K562 (cell line): ENCODE results near the gene CAPZA1. TPM values are rescaled to one million over a fixed set of nuclear protein-coding genes. Genes with fewer than 3 reads are reported as not detected.
A peak's percentile ranks its signal among the peaks of the same experiment; 100 is the strongest.

Experiments used
- ATF7 ChIP-seq: fragments of 450-650 bp; IDR thresholded peaks from 2 replicates; pipeline ENCODE4 v1.7.1; 2014; ENCODE audit warnings: mild to moderate bottlenecking, moderate library complexity
- CEBPZ ChIP-seq: fragments of 150-350 bp; IDR thresholded peaks from 2 replicates; pipeline ENCODE4 v1.6.1; 2014; ENCODE audit warnings: low read depth, mild to moderate bottlenecking, low read length, borderline replicate concordance
- CREM ChIP-seq: IDR thresholded peaks from 2 replicates; pipeline ENCODE4 v1.6.1; 2014; ENCODE audit warnings: antibody characterized with exemption, low read depth
- FOXK2 ChIP-seq, 2 experiments: fragments of 450-650 bp; IDR thresholded peaks in 1 of 2; conservative IDR thresholded peaks in 1 of 2; 2 replicates each; pipeline ENCODE4 v1.6.1; 2016; ENCODE audit warnings: low read depth in 2 of 2, mild to moderate bottlenecking in 1 of 2
- GATAD2A ChIP-seq: fragments of 450-650 bp; IDR thresholded peaks from 2 replicates; pipeline ENCODE4 v1.6.1; 2017
- IRF2 ChIP-seq: sonication (generic); formaldehyde crosslinking; IDR thresholded peaks from 2 replicates; pipeline ENCODE4 v1.8.1; 2022; ENCODE audit warnings: mild to moderate bottlenecking, missing genetic modification reagents
- MCM5 ChIP-seq: fragments of 450-650 bp; IDR thresholded peaks from 2 replicates; pipeline ENCODE4 v1.6.1; 2016; ENCODE audit warnings: low read depth
- NR4A1 ChIP-seq, 2 experiments: fragments of 250-450 bp in 1 of 2; fragments of 450-650 bp in 1 of 2; sonication (Bioruptor Pico) in 1 of 2; IDR thresholded peaks; 2 replicates each; pipeline versions ENCODE4 v1.4.0 to v1.6.1; 2016 to 2020; ENCODE audit warnings: mild to moderate bottlenecking in 2 of 2, missing compliant biosample characterization in 1 of 2, missing genetic modification characterization in 1 of 2, moderate library complexity in 1 of 2
- POLR2G ChIP-seq: fragments of 200-400 bp; formaldehyde crosslinking; IDR thresholded peaks from 2 replicates; pipeline ENCODE4 v1.6.1; 2017; ENCODE audit warnings: low read depth, mild to moderate bottlenecking, antibody characterized with exemption, low read length, moderate library complexity
- RBBP5 ChIP-seq: fragments of 200-600 bp; sonication (generic); IDR thresholded peaks from 2 replicates; pipeline ENCODE4 v1.6.1; 2012; ENCODE audit warnings: borderline replicate concordance, mild to moderate bottlenecking, low read length, control low read depth, inconsistent platforms; ENCODE audit not compliant: insufficient read depth, poor library complexity, severe bottlenecking
- TBP ChIP-seq: optimal IDR thresholded peaks from 2 replicates; pipeline ENCODE3; 2011; ENCODE audit warnings: low read depth, low read length, improper control_type of control experiment
- YBX1 ChIP-seq: fragments of 450-650 bp; IDR thresholded peaks from 2 replicates; pipeline ENCODE4 v1.7.1; 2016; ENCODE audit warnings: mild to moderate bottlenecking
- ZC3H11A ChIP-seq: IDR thresholded peaks from 2 replicates; pipeline ENCODE4 v1.6.1; 2012; ENCODE audit warnings: low read depth, low read length, improper control_type of control experiment
- ZNF282 ChIP-seq: sonication (generic); formaldehyde crosslinking; IDR thresholded peaks from 2 replicates; pipeline ENCODE4 v1.8.1; 2023; ENCODE audit warnings: missing genetic modification reagents
- ZSCAN32 ChIP-seq: fragments of 450-650 bp; formaldehyde crosslinking; IDR thresholded peaks from 2 replicates; pipeline ENCODE4 v1.4.0; 2020; ENCODE audit warnings: mild to moderate bottlenecking, moderate library complexity
- polyA plus RNA-seq, 8 experiments: library from polyadenylated mRNA; depleted of rRNA in 4 of 8; stranded (reverse) in 5 of 8; unstranded in 3 of 8; fragments of >200 nt; fragmentation: Nextera tagmentation in 2 of 8; fragmentation: Illumina TruSeq in 1 of 8; extraction: Ambion mirVana in 2 of 8; extraction: Trizol in 1 of 8; gene quantifications; 2 replicates each; pipeline versions ENCODE4 v1.2.1 to v1.2.3, GENCODE V29; 2011 to 2014; ENCODE audit warnings: inconsistent platforms in 1 of 8, missing spikeins in 1 of 8
- total RNA-seq, 7 experiments: library from RNA; depleted of rRNA in 6 of 7; stranded (reverse); fragments of >200 nt in 6 of 7; fragmentation: Illumina TruSeq in 2 of 7; extraction: Trizol in 2 of 7; gene quantifications; 2 replicates each; pipeline versions ENCODE4 v1.2.1 to v1.2.3, GENCODE V29; 2011 to 2021; ENCODE audit warnings: low replicate concordance in 1 of 7
- TF ChIP-seq, protein P1 (sequence below), 2 experiments: fragments of 450-650 bp; conservative IDR thresholded peaks; 2 replicates each; pipeline ENCODE4 v1.6.1; 2017; ENCODE audit warnings: mild to moderate bottlenecking in 2 of 2, moderate library complexity in 2 of 2
- TF ChIP-seq, protein P2 (sequence below): fragments of 200-800 bp; sonication (Bioruptor generic); IDR thresholded peaks from 2 replicates; pipeline ENCODE4 v1.6.1; 2017; ENCODE audit warnings: missing genetic modification characterization, missing compliant biosample characterization
- TF ChIP-seq, protein P3 (sequence below), 2 experiments: fragments of 450-650 bp in 1 of 2; sonication (generic) in 1 of 2; formaldehyde crosslinking in 1 of 2; IDR thresholded peaks in 1 of 2; conservative IDR thresholded peaks in 1 of 2; 2 replicates each; pipeline versions ENCODE4 v1.6.1 to v1.8.1; 2016 to 2023; ENCODE audit warnings: mild to moderate bottlenecking in 2 of 2, moderate library complexity in 2 of 2, inconsistent platforms in 1 of 2, missing genetic modification reagents in 1 of 2

The CAPZA1 gene
- total and polyA plus RNA-seq, 9 of the 15 experiments (the other 6 are each of a cell fraction or from before 2014, with no cell fraction given), result 237 to 1,020 (median 306) TPM

DNA sequence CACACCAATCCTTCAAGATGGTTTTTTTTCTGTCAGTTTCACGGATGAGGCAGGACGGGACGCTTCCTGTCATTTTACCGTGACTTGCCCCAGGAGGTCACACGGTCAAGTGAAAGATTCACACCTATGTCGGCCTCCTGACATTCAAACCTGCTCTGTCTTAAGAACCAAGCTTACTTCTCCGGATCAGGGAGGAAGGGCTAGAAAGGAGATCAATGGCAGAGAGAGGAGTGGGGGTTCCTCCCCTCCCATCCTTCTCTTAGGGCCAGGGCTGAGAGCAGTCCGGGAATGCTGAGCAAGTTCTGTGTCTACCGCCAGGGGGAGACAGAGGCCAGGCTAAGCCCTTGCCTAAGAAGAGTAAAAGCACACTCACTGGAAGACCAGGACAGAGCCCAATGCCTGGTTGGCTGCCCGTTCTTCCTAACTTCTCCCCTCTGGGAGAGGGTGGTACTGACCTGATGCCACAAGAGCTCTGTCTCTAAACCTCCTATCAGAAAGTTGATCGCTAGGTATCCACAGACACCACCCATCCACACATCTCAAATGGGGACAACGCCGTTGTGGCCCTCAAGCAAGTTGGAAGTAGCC, 96.6 kb downstream of the CAPZA1 start (continued):
- TF ChIP-seq, protein P1, sequence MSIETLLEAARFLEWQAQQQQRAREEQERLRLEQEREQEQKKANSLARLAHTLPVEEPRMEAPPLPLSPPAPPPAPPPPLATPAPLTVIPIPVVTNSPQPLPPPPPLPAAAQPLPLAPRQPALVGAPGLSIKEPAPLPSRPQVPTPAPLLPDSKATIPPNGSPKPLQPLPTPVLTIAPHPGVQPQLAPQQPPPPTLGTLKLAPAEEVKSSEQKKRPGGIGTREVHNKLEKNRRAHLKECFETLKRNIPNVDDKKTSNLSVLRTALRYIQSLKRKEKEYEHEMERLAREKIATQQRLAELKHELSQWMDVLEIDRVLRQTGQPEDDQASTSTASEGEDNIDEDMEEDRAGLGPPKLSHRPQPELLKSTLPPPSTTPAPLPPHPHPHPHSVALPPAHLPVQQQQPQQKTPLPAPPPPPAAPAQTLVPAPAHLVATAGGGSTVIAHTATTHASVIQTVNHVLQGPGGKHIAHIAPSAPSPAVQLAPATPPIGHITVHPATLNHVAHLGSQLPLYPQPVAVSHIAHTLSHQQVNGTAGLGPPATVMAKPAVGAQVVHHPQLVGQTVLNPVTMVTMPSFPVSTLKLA (conservative IDR thresholded peaks at IDR 0.05), result peak in 1 of 2 experiments; percentile 34; a peak in 1 of 4 replicates
- TF ChIP-seq, protein P2, sequence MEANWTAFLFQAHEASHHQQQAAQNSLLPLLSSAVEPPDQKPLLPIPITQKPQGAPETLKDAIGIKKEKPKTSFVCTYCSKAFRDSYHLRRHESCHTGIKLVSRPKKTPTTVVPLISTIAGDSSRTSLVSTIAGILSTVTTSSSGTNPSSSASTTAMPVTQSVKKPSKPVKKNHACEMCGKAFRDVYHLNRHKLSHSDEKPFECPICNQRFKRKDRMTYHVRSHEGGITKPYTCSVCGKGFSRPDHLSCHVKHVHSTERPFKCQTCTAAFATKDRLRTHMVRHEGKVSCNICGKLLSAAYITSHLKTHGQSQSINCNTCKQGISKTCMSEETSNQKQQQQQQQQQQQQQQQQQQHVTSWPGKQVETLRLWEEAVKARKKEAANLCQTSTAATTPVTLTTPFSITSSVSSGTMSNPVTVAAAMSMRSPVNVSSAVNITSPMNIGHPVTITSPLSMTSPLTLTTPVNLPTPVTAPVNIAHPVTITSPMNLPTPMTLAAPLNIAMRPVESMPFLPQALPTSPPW, result peak; percentile 27; the same call in 1 of the 2 replicates
- no peak for TF ChIP-seq IRF2 (CRISPR knock-in tag)
- no peak for TF ChIP-seq POLR2G
- 0 out of 2 replicates have a peak, but pooled peaks have one; percentile 32 for TF ChIP-seq CREM
- no peak for TF ChIP-seq YBX1
- 0 out of 2 replicates have a peak, but pooled peaks have one; percentile 31 for TF ChIP-seq NR4A1 (CRISPR knock-in tag; IDR thresholded peaks at IDR 0.05)
- no peak for TF ChIP-seq NR4A1 (tag; IDR thresholded peaks at IDR 0.05)
- no peak for TF ChIP-seq FOXK2 (conservative IDR thresholded peaks at IDR 0.05 in 1 of 2, IDR thresholded peaks at IDR 0.05 in 1 of 2; ENCODE audit: low read depth in 2 of 2)
- TF ChIP-seq GATAD2A, result no peak
- TF ChIP-seq ATF7, result peak; percentile 28
- no peak for TF ChIP-seq ZNF282
- TF ChIP-seq RBBP5, result peak; percentile 37
- TF ChIP-seq ZC3H11A, result peak; percentile 61; the same call in 1 of the 2 replicates
- TF ChIP-seq ZSCAN32 (CRISPR knock-in tag), result 0 out of 2 replicates have a peak, but pooled peaks have one; percentile 40
- no peak for TF ChIP-seq MCM5
- no peak for TF ChIP-seq CEBPZ
- peak; percentile 23 for TF ChIP-seq TBP
- TF ChIP-seq, protein P3, sequence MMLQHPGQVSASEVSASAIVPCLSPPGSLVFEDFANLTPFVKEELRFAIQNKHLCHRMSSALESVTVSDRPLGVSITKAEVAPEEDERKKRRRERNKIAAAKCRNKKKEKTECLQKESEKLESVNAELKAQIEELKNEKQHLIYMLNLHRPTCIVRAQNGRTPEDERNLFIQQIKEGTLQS (IDR thresholded peaks at IDR 0.05), result no peak
- TF ChIP-seq, protein P3 (CRISPR knock-in tag; conservative IDR thresholded peaks at IDR 0.05), result peak; percentile 70; the same call in 1 of the 2 replicates
- TF ChIP-seq, all 486 proteins: peak for 60
